Activated CD4-positive, alpha-beta T cell treated with anti-CD3 and anti-CD28 coated beads, Interleukin-2, amount 10 ng/mL, durations not matched to agents 24 days and 14 days (primary cell): Measurements from ENCODE around the gene HECW1. TPM values are rescaled to one million over a fixed set of nuclear protein-coding genes. Genes with fewer than 3 reads are reported as not detected.

Experiments
- DNase-seq: peaks from one replicate; pipeline ENCODE4 v3.0.0; 2022
- H3K27ac Mint-ChIP-seq: one replicate; pipeline ENCODE4 v1.8.0; 2022; ENCODE audit warnings: mild to moderate bottlenecking, mixed read lengths
- H3K27me3 Mint-ChIP-seq: one replicate; pipeline ENCODE4 v1.8.0; 2022; ENCODE audit warnings: mixed read lengths
- H3K36me3 Mint-ChIP-seq: one replicate; pipeline ENCODE4 v1.8.0; 2022; ENCODE audit warnings: low read depth, mild to moderate bottlenecking, mixed read lengths
- H3K4me1 Mint-ChIP-seq: one replicate; pipeline ENCODE4 v1.8.0; 2021; ENCODE audit warnings: mixed read lengths
- H3K4me3 Mint-ChIP-seq: one replicate; pipeline ENCODE4 v1.8.0; 2022; ENCODE audit warnings: mild to moderate bottlenecking, moderate library complexity, mixed read lengths
- H3K9me3 Mint-ChIP-seq: one replicate; pipeline ENCODE4 v1.8.0; 2021; ENCODE audit warnings: mixed read lengths
- intact Hi-C: fragments of 100-400 bp; cut with micrococcal nuclease; formaldehyde crosslinking; loops from one replicate; pipeline ENCODE4 v1.15.1; 2023
- total RNA-seq: library from RNA; stranded (reverse); gene quantifications from 2 replicates; pipeline ENCODE4 v1.2.3, GENCODE V29; 2022

The HECW1 gene
- total RNA-seq, 1 donor from 2014 or later: not detected

GRCh38 chr7:43291789-43292188 is 179.3 kb downstream of the HECW1 start:
- Mint-ChIP-seq H3K4me3 (no peak overlapping the region), H3K27ac (no peak overlapping the region), H3K9me3 (no peaks in the 10 kb centered on the region), H3K4me1 (no peaks in the 10 kb centered on the region), H3K36me3 (no peaks in the 10 kb centered on the region), H3K27me3 (no peaks in the 10 kb centered on the region)
- intact Hi-C loops: no loop called here
- no peak for DNase-seq

- DNase-seq: no peak
- no peaks in the 10 kb centered on the region for H3K9me3 Mint-ChIP-seq
- intact Hi-C loops: no loop called here
- no peak overlapping the region for H3K27ac Mint-ChIP-seq
- no peaks in the 10 kb centered on the region for H3K36me3 Mint-ChIP-seq
- H3K4me3 Mint-ChIP-seq: no peak overlapping the region
- no peaks in the 10 kb centered on the region for H3K4me1 Mint-ChIP-seq
- no peaks in the 10 kb centered on the region for H3K27me3 Mint-ChIP-seq
Measured at GRCh38 chr7:43292384-43292783, 179.9 kb downstream of the HECW1 start.

DNA sequence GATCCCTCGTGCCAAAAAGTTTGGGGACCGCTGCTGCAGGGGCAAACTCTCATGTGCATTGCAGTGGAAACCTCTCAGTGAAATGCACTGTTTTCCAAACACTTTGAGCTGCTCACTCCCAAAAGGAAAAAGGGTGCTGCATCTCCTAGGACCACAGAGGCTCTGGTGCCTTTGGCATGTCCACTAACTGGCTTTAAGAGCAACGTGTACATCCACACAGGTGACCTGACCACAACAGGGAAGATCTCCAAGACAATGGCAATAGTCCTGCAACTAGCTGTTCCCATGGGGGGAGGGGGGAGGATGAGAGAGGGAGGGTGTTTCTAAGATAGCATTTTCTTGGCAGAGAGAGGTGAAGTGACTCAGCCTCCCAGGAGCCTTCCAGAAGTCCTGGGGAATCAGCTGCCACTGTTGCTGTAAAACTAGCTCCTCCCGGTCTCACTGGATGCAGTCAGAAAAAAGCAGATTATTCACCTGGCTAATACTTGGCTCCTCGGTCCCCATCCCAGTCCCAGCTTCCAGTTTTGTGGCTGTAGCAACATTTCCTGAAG is 181.7 kb downstream of the HECW1 start:
- H3K4me3 Mint-ChIP-seq: no peak overlapping the region
- no peaks in the 10 kb centered on the region for H3K4me1 Mint-ChIP-seq
- no peak overlapping the region for H3K27ac Mint-ChIP-seq
- H3K27me3 Mint-ChIP-seq: no peaks in the 10 kb centered on the region
- intact Hi-C loops: no loop called here
- no peaks in the 10 kb centered on the region for H3K9me3 Mint-ChIP-seq
- no peaks in the 10 kb centered on the region for H3K36me3 Mint-ChIP-seq
- DNase-seq: no peak

GRCh38 chr7:43295429-43295828 is 183.0 kb downstream of the HECW1 start:
- H3K27ac Mint-ChIP-seq: no peak overlapping the region
- H3K4me3 Mint-ChIP-seq: no peak overlapping the region
- intact Hi-C loops: no loop called here
- H3K4me1 Mint-ChIP-seq: no peaks in the 10 kb centered on the region
- no peaks in the 10 kb centered on the region for H3K9me3 Mint-ChIP-seq
- no peaks in the 10 kb centered on the region for H3K36me3 Mint-ChIP-seq
- DNase-seq: no peak
- H3K27me3 Mint-ChIP-seq: no peaks in the 10 kb centered on the region

DNA sequence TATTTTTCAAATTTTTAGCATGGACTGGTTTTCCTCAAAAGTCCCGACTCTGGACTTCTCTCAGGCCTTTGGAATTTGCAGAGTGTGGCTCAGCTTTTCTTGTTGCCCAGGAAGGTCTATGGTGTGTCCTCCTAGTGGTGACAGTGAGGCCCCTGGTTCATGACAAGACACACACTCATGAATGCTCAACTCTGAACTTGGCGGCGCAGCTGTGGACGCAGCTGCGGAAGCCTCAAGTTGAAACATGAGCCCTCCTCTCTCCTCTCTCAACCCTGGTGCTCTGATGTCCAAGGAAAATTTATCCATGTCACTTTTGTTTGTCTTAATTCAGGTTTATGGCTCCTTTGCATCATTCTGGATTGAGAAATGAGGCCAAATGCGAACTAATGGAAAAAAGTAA is 183.9 kb downstream of the HECW1 start:
- no peak overlapping the region for H3K4me3 Mint-ChIP-seq
- no peaks in the 10 kb centered on the region for H3K4me1 Mint-ChIP-seq
- no peak overlapping the region for H3K27ac Mint-ChIP-seq
- no peaks in the 10 kb centered on the region for H3K9me3 Mint-ChIP-seq
- intact Hi-C loops: no loop called here
- H3K36me3 Mint-ChIP-seq: no peaks in the 10 kb centered on the region
- DNase-seq: no peak
- H3K27me3 Mint-ChIP-seq: no peaks in the 10 kb centered on the region

- intact Hi-C loops: no loop called here
- Mint-ChIP-seq H3K36me3 (no peaks in the 10 kb centered on the region), H3K27me3 (no peaks in the 10 kb centered on the region), H3K4me1 (peaks cover 7% of the 10 kb centered on the region), H3K9me3 (no peaks in the 10 kb centered on the region), H3K27ac (no peak overlapping the region), H3K4me3 (no peak overlapping the region)
- DNase-seq: no peak
Measured at GRCh38 chr7:43298617-43299016, 186.2 kb downstream of the HECW1 start.

- H3K27ac Mint-ChIP-seq: no peak overlapping the region
- no peaks in the 10 kb centered on the region for H3K27me3 Mint-ChIP-seq
- H3K36me3 Mint-ChIP-seq: no peaks in the 10 kb centered on the region
- intact Hi-C loops: no loop called here
- peaks cover 17% of the 10 kb centered on the region for H3K4me1 Mint-ChIP-seq
- H3K9me3 Mint-ChIP-seq: no peaks in the 10 kb centered on the region
- DNase-seq: no peak
- no peak overlapping the region for H3K4me3 Mint-ChIP-seq
Measured at GRCh38 chr7:43300121-43300520, 187.7 kb downstream of the HECW1 start.

DNA sequence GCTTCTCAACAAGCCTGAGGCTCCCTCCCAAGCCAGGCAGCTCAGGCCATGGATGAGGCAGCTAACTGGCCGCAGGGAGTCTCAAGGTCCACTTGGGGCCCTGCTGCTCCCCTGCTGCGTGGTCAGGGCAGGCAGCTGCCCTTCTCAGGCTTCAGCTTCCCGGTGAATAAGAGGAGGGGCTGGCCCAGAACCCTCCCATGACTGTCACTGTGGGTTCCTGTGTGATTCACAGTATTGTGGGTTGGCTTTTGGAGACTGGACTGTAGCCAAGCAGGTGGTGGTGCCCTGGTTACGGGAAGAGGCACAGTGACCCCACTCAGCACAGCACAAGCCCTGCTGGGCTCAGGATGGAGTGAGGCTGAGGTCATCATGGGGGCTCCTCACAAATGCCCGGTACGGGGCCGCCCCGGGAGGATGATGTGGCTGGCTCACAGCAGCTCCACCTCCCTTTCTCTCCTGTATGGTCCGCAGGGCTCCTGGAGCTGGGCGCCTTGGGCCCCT is 189.8 kb downstream of the HECW1 start:
- no peaks in the 10 kb centered on the region for H3K27me3 Mint-ChIP-seq
- intact Hi-C loops: no loop called here
- no peak for DNase-seq
- peaks cover 17% of the 10 kb centered on the region for H3K4me1 Mint-ChIP-seq
- no peak overlapping the region for H3K27ac Mint-ChIP-seq
- H3K4me3 Mint-ChIP-seq: no peak overlapping the region
- H3K36me3 Mint-ChIP-seq: no peaks in the 10 kb centered on the region
- no peaks in the 10 kb centered on the region for H3K9me3 Mint-ChIP-seq

DNA sequence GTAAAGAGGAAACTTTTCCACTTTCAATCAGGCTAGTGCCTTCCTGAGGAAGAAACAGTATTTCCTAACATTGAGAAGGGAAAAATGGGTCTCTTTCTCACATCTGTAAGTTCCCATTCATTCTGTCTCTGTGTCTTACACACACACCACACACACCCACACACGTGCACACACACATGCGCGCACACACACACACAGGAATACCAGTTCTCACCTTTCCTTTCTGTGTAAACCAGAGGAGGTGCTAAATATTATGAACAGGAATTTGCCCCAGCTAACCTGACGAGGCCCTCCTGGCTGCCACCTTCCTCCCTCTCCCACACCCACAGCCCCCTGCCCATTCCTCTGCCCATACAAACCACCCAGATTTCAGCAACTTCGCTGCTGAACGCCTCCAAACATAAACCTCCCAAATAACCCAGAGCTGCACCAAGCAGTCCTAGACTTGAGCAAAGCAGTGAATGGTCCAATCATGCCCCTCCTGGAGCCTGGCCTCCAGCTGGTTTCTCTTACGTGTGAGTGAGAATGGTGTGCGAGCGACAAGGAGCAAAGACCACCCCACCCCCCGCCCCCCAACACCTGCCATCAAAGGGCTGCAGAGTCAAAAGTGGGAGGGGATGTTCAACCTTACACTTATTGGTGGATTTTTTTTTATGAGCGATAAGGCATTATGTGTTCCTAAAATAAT is 190.5 kb downstream of the HECW1 start:
- Mint-ChIP-seq H3K27me3 (no peaks in the 10 kb centered on the region), H3K36me3 (no peaks in the 10 kb centered on the region), H3K9me3 (no peaks in the 10 kb centered on the region), H3K4me1 (peaks cover 17% of the 10 kb centered on the region), H3K27ac (no peak overlapping the region), H3K4me3 (no peak overlapping the region)
- no peak for DNase-seq
- intact Hi-C loops: no loop called here

DNA sequence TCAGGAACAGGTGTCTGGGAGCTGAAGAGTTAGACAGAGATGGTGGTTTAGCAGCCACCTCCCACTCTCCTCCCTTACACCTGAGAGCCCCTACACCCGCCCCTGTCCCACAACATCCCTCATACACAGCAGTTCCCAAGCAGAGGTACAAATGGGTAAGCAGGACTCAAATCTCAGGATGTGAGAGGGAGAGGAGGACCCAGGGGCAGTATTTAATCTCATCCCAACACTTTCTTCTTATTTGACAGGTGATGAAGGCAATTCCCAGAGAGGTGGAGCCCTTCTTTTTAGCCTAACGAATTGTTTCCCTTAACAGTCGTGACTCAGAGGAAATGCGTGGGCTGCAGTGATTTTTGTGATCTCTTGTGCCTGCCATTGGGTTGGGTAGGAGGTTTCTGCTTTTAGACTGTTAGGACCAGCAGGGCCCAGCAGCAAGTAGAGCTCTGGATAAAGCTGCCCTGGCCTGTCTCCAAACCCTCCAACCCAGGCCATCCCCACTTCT is 191.3 kb downstream of the HECW1 start:
- Mint-ChIP-seq H3K36me3 (no peaks in the 10 kb centered on the region), H3K9me3 (no peaks in the 10 kb centered on the region), H3K4me3 (no peak overlapping the region), H3K27ac (no peak overlapping the region), H3K4me1 (peaks cover 17% of the 10 kb centered on the region), H3K27me3 (no peaks in the 10 kb centered on the region)
- peak; percentile 59 for DNase-seq
- intact Hi-C loops: no loop called here

DNA sequence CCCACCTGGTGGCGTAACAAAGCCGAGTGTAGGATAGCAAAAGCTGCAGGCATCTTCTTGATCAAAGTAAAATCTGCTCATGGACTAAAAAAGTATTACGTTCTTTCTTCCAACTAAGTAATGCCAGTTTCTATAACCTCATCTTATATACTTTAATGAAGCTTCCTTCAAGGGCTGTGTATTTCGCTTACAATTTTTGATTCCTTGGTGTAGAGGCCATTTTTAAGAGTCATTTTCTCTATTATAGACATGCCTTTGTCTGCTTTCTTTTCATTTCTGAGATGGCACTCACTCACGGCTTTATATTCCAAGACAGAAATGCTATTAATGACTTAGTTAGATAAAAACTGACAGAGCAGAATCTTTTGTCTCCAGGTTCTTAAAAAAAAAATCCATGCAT is 194.0 kb downstream of the HECW1 start:
- peaks cover 17% of the 10 kb centered on the region for H3K4me1 Mint-ChIP-seq
- no peak for DNase-seq
- H3K36me3 Mint-ChIP-seq: no peaks in the 10 kb centered on the region
- intact Hi-C loops: no loop called here
- H3K27ac Mint-ChIP-seq: no peak overlapping the region
- no peaks in the 10 kb centered on the region for H3K9me3 Mint-ChIP-seq
- H3K27me3 Mint-ChIP-seq: no peaks in the 10 kb centered on the region
- H3K4me3 Mint-ChIP-seq: no peak overlapping the region

DNA sequence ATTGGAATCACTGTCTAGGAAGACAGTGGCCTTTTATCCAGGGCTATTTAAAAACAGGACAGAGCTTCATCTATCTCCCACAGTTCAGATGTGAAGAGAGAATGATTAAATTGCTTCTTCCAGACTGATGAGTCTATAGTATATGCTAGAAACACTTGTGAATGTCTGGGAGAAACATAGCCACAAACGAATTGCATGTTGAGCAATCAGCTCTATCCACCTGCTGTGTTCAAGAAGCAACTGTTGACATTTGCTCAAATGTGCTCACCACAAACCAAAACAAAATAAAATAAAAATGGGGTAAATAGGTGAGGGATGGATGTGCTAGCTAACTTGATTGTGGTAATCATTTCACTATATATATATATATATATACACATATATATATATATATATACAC is 195.1 kb downstream of the HECW1 start:
- intact Hi-C loops: no loop called here

GRCh38 chr7:43308913-43309705 is 196.7 kb downstream of the HECW1 start:
- Mint-ChIP-seq H3K27ac (no peak overlapping the region), H3K9me3 (no peaks in the 10 kb centered on the region), H3K4me1 (peaks cover 10% of the 10 kb centered on the region), H3K4me3 (no peak overlapping the region), H3K27me3 (no peaks in the 10 kb centered on the region), H3K36me3 (no peaks in the 10 kb centered on the region)
- DNase-seq: no peak
- intact Hi-C loops: no loop called here

More for the DNA sequence above, 195.1 kb downstream of the HECW1 start:
- Mint-ChIP-seq H3K27ac (no peak overlapping the region), H3K4me3 (no peak overlapping the region), H3K4me1 (peaks cover 17% of the 10 kb centered on the region), H3K36me3 (no peaks in the 10 kb centered on the region), H3K27me3 (no peaks in the 10 kb centered on the region), H3K9me3 (no peaks in the 10 kb centered on the region)
- no peak for DNase-seq

GRCh38 chr7:43309706-43310022 is 197.2 kb downstream of the HECW1 start:
- no peak overlapping the region for H3K4me3 Mint-ChIP-seq
- intact Hi-C loops: loop anchor here (10.0 kb wide), 1 partner anchor 525 kb away; no protein-coding TSS in a partner anchor
- H3K27me3 Mint-ChIP-seq: no peaks in the 10 kb centered on the region
- no peak for DNase-seq
- H3K4me1 Mint-ChIP-seq: peaks cover 12% of the 10 kb centered on the region
- H3K27ac Mint-ChIP-seq: no peak overlapping the region
- no peaks in the 10 kb centered on the region for H3K9me3 Mint-ChIP-seq
- H3K36me3 Mint-ChIP-seq: no peaks in the 10 kb centered on the region
